ENCODE results near the gene CTSL.

The CTSL gene

DNA sequence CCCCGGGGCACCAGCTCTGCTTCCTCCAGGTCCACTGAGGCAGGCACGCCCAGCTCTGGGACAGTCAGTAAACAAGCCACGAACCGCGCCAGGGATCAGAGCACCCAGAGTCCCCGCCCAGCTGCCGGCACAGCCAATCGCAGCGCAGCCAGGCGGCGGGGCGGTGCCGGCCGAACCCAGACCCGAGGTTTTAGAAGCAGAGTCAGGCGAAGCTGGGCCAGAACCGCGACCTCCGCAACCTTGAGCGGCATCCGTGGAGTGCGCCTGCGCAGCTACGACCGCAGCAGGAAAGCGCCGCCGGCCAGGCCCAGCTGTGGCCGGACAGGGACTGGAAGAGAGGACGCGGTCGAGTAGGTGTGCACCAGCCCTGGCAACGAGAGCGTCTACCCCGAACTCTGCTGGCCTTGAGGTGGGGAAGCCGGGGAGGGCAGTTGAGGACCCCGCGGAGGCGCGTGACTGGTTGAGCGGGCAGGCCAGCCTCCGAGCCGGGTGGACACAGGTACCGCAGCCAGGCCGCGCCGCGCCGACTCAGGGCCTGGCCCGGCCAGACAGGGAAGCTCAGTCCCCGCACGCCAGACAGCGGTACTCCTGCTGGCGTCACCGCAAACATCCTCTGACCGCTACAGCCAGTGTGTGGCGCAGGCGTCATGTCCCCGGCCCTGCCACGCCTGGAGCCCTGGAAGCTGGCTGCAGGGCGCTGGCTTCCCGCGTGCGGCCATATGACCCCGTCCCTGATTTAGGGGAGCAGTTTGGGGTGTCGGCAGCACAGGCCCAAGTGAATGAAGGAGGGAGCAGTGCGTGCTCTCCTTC is at the start of gene CTSL:
Gene CTSL, plus strand, starts transcription at position 220 of the 810 bp plus-strand sequence. CDS start 1,485 bp downstream, outside the sequence.
- DNase-seq = peak; percentile 40

DNA sequence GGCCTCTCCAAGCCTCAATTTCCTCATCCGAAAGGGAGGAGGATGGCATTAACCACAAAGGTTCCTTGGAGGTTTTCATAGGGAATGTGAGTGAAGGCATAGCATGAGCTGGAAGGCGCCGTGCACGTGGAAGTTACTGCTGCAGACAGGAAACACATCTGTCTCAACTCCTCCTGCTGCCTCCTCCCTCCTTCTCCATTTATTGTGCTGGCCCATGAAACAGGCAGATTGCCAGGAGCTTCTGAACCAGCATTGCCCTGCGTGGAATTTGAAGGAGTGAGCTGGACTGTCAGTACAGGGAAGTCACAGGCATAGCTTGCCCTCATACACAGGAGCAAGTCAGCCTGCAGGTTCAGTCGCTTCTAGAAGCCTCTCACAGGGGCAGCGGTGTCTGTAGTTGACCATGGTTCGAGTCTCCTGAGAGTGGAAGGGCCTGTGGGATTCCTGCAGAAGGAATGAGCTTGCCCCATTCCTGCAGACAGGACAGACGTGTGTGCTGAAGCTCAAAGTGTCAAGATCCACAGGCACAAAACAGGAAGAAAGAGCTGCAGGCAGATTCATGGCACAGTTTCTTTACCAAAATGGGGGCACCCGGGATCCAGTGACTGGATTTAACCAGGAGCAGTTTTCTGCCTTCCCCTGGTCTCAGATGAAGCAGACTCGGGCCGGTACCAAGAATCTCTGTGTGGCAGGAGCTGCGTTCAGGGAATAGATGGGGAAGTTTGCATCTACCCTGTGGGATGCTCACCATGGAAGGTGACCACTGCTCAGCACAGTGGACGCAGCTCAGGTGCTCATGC is 48.7 kb upstream of the CTSL start:
- no peak for DNase-seq

GRCh38 chr9:87677776-87678587 is 47.9 kb upstream of the CTSL start:
- DNase-seq = no peak

DNA sequence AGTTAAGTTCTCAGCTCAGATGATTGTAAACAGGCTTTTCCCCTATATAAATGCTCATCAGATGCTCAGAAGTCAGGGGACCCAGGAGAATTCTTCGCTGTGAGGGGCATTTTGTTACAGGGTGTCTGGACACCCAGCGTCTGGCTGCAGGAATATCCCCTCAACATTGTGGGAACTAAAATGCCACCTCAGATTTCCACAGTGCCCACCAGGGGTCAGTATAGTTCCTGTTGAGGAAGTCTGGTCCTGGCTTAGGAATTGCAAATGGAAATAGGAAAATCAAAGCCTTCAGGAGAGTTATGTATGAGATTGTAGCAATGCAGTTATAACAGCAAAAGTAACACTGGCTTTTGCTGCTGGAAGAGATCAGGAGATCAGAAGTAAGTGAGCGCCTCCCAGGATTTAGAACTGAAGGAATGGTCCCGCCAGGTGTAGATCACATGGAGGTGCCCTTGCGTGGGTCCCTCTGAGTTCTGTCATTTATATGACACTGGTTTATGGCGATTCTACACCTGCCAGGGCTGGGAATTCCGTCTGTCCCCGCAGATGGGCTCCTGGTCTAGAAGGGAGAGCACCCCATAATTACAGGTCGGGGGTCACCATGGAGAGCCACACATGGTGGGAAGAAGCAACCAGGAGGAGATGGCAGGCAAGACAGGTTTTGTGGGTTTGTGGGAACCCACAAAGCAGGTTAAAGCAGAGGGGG is 47.1 kb upstream of the CTSL start:
- peak; percentile 20 for DNase-seq

DNA sequence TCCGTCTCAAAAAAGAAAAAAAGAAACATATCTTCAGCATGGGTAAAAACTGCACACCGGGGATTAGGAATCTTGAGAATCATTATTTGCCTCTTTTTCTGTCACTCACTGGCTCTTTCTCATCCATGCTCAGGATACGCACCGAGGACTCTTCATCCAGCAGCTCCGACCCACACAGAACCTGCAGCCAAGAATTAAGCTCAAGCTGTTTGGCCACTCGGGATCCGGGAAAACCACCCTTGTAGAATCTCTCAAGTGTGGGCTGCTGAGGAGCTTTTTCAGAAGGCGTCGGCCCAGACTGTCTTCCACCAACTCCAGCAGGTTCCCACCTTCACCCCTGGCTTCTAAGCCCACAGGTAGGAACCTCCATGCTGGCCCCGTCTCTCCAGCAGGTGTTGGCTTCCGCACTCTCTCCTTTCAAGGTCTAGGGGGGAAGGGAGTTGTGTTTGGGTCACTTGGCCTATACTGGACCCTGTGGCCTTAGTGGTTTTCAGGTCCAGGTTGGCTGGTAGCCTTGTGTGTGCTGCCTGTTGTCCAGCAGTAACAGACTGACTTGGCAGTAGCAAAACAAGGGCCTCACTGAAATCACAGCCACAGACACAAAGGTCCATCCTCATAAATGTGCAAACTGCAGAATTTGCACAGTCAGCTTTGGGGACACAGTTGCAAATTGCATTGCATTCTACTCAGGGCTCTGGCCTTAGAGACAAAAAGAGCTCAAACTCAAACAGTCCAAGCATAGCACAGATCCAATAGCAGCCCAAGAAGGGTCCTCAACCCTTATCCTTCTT is 44.5 kb upstream of the CTSL start:
- no peak for DNase-seq

- DNase-seq = no peak
Measured at GRCh38 chr9:87682085-87682484, 43.8 kb upstream of the CTSL start.

GRCh38 chr9:87682618-87683017 is 43.3 kb upstream of the CTSL start:
- DNase-seq = no peak

DNA sequence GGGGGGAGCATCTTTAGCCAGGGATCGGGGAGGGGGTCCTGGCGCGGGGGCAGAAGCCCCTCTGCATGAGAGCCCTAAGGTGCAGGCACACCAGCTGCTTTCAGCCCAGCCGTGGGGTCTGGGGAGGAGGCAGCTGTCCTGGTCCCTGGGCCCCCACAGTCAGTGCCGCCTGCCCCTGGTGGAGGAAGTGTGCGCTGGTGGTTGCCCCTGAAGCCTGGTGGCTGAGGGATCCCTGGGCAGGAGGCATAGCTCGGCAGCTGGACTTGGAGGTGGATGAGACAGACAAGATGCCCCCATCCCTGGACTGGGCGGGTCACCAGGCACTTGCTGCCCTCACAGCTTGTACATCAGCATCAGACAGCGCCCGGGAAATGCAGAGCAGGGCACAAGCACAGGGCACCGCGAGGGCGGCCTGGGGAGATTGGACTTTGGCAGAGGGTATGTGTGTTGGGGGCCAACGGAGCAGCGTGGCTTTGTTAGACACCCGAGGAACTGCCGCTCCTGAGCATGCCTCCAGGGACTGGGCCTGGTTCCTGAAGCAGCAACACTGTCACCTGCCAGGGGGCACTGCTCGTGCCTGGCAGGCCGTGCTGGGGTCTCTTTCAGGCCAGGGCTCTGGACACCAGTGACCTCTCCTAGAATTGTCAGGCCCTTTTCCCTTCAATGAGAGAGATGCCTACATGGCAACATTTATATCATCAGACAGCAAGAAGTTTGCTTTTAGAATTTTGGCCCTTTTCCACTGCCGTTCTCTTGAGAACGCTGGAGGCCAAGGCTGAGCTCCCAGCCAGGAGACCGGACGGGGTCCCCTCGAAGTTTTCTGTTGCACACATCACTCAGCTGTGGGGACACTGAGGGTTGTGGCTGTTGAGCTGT is 41.9 kb upstream of the CTSL start:
- no peak for DNase-seq

- no peak for DNase-seq
Measured at GRCh38 chr9:87684627-87685219, 41.2 kb upstream of the CTSL start.

DNA sequence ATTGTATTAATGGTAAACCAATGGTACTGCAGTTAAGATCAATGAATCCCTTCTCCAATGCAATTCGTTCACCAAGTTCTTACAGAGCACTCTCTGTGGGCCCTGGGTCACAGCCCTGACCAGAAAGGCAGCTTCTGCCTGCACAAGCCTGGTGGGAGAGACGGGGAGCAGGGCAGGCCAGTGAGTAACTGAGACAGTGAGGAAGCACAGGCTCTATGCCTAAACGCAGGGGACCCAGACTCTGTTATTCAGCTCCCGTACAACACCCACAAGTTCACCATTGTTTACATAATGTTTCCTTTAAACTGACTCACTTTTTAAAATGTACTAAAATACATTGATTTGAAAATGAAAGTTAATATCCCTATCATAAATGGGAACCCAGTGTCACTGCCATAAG is 40.5 kb upstream of the CTSL start:
- no peak for DNase-seq

DNA sequence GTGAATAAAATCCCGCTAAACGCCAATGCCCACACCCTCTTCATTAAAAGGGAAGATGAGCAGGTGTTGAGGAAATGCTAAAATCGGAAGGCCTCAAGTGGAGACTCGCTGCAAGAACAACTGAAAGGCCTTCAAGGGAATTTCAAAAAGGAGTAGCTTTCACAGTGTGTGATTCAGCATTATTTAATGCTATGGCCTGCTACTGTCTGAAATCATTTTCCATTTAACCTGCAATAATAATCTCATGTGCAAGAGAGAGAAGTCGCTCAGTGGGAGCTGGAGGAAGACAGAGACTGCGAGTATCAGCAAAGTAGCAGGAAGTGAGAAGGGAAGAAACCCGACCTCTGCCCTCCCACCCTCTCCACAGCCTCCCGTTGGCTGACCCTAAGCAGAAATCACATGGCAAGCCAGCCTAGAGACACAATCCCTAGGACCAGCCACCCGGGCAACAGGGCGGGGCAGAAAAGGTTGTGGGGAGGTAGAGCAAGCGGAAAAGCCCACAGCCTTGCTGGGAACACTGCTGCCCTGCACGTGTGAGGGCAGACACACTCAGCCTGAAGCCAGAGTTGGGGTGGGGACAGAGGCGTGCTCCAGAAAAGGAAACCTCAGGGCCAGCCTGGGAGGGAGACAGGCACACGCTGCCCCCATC is 39.9 kb upstream of the CTSL start:
- no peak for DNase-seq

DNA sequence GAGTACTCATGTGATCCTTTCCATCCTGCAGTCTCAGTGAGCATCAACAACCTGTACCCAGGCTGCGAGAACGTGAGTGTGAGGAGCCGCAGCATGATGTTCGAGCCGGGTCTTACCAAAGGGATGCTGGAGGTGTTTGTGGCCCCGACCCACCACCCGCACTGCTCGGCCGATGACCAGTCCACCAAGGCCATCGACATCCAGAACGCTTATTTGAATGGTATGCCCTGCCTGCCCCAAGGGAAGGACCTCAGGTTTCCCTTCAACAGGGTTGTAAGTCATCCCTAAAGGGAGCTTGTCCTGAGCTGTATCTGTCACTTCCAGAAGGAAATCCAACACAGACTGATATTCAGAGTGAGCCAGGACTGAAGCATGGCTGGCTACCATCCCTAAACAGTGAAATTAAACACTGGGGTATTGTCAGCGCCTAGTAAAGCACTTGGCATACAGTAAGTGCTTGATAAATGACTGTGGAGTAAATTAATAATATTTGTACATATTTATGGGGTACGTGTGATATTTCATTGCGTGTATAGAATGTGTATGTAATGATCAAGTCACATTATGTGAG is 39.3 kb upstream of the CTSL start:
- no peak for DNase-seq

DNA sequence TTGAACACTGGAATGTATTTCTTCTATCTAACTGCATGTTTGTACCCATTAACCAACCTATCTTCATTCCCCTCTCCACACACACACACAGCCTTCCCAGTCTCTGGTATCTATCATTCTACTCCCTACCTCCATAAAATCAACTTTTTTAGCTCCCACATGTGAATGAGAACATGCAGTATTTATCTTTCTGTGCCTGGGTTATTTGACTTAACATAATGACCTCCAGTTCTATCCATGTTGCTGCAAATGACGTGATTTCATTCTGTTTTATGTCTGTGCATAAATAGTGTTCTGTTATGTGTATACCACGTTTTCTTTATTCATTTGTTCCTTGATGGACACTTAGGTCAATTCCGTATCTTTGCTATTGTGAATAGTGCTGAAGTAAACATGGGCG is 38.7 kb upstream of the CTSL start:
- DNase-seq = no peak

DNA sequence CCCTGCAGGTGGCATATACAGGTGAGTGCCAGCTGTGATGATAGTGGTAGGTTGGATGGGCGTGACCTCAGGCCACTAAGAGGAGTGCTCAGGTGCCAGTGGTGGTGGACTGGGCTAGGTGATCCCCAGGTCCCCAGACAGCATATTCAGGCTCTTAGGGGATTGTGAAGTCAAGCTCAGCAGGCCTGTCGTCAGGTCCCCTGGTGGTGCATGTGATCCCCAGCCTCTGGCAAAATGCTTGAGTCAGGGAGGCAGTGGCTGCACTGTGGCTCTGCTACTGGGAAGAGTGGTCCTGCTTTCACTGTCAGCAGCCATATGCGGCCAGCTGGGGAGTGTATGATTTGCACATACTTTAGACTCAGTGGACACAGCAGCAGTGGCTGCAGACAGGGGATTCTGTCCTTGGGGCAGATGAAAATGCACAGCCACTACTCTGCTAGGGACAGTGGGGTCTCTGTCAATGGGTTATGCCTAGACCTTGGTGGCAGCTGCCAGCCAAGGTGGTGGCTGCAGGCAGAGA is 31.6 kb upstream of the CTSL start:
- DNase-seq = no peak

- no peak for DNase-seq
Measured at GRCh38 chr9:87695523-87695922, 30.4 kb upstream of the CTSL start.

- no peak for DNase-seq
Measured at GRCh38 chr9:87696641-87697040, 29.3 kb upstream of the CTSL start.

DNA sequence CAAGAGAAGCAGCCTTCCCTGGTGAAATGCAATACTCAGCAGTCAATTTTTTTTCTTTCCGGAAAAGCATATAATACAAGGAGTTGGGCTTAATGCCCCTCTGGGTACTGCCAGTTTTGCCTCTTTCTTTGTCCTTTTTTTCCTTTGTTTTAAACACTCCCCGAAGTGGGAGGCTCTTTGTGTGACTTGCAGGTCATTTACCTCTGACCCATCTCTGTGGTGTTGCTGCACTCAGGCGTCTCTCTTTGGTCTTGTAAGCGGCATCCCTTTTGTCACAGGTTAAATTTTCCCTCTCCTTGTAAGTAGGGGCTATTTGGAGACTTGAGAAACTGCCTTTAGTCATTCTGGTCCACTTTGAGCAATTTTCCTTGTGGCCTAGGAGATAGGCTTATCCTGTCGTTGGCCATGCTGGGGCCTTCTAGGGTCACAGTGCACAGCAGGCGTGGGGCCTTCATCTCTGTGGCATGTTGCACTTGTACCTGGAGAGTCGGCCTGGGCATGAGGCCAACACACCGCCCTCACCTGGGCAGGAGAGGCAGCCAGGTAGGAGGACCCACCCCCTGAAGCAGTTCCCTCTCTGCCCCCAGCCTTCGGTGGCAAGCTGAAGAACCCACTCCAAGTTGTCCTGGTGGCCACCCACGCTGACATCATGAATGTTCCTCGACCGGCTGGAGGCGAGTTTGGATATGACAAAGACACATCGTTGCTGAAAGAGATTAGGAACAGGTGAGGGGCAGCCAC is 27.7 kb upstream of the CTSL start:
- no peak for DNase-seq

- no peak for DNase-seq
Measured at GRCh38 chr9:87699835-87700234, 26.1 kb upstream of the CTSL start.

DNA sequence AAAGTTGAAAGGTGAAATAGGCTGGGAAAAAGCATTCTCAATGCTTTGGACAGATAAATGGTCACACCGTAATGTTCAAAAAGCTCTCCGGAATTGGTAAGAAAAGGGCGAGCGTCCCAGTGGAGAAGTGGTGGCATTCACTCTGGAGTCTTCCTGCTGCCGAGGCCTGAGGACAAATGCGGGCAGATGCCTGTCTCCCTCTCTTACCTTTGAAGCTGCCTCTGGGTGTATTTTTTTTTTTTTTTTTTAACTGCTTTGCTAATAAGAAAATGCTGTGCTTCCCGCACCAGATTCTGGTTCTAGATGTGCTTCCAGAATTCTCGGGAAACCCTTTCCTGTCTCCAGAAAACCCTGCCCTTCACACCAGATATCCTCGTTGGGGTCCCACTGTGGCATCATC is 24.4 kb upstream of the CTSL start:
- DNase-seq = no peak

All from DMS 273 treated with DMSO at 0.1 percent for 48 hours (cell line).